Panc1 (cell line): ENCODE data around the gene CRIP1.

ENCODE experiments used
- CTCF ChIP-seq: fragments of 450-650 bp; IDR thresholded peaks from 2 replicates; pipeline ENCODE4 v1.5.1; 2017; ENCODE audit warnings: mild to moderate bottlenecking
- POLR2AphosphoS5 ChIP-seq: IDR thresholded peaks from 2 replicates; pipeline ENCODE4 v1.6.1; 2012; ENCODE audit warnings: mild to moderate bottlenecking, low read depth, low read length, moderate library complexity

- no peak for TF ChIP-seq CTCF
- TF ChIP-seq POLR2AphosphoS5, result no peak
Observed at GRCh38 chr14:105499256-105500035, 12.8 kb downstream of the CRIP1 start.
